OCI-LY1 (cell line): ENCODE results near the gene GRK1.

Experiments used
- H2AFZ ChIP-seq: fragments of 200-600 bp; sonication (generic), shearing (Covaris generic); 2 replicates; pipeline ENCODE4 v1.6.0; 2014; ENCODE audit warnings: antibody characterized with exemption, mild to moderate bottlenecking, low read length
- H3F3A ChIP-seq: fragments of 200-600 bp; sonication (generic), shearing (Covaris generic); 2 replicates; pipeline ENCODE4 v1.6.0; 2014; ENCODE audit warnings: mild to moderate bottlenecking, antibody characterized with exemption, low read length, moderate library complexity; ENCODE audit not compliant: insufficient read depth
- H3K27ac ChIP-seq: fragments of 200-600 bp; sonication (generic); 2 replicates; pipeline ENCODE4 v1.5.1; 2014; ENCODE audit warnings: low read length, mixed run types, mild to moderate bottlenecking, low read depth; ENCODE audit not compliant: poor library complexity, severe bottlenecking
- H3K27me3 ChIP-seq: fragments of 200-600 bp; sonication (generic); 2 replicates; pipeline ENCODE4 v1.6.0; 2014; ENCODE audit warnings: antibody characterized with exemption, mild to moderate bottlenecking, low read length, moderate library complexity; ENCODE audit not compliant: insufficient read depth
- H3K36me3 ChIP-seq: fragments of 200-600 bp; sonication (generic); 2 replicates; pipeline ENCODE4 v1.6.1; 2014; ENCODE audit warnings: mild to moderate bottlenecking, antibody characterized with exemption, low read length, moderate library complexity, mixed read lengths; ENCODE audit not compliant: insufficient read depth
- H3K4me1 ChIP-seq: fragments of 200-600 bp; sonication (generic); 2 replicates; pipeline ENCODE4 v1.5.1; 2014; ENCODE audit warnings: mild to moderate bottlenecking, low read length, moderate library complexity; ENCODE audit not compliant: insufficient read depth, severe bottlenecking
- H3K4me2 ChIP-seq: fragments of 200-600 bp; sonication (generic), shearing (Covaris generic); 2 replicates; pipeline ENCODE4 v1.6.1; 2014; ENCODE audit warnings: low read length
- H3K4me3 ChIP-seq: fragments of 200-600 bp; sonication (generic); 2 replicates; pipeline ENCODE4 v1.5.1; 2014; ENCODE audit warnings: low read length, low read depth, mild to moderate bottlenecking, mixed read lengths; ENCODE audit not compliant: poor library complexity, severe bottlenecking
- H3K79me2 ChIP-seq: fragments of 200-600 bp; shearing (Covaris generic); 2 replicates; pipeline ENCODE4 v1.6.1; 2016; ENCODE audit warnings: mixed run types, low read length, mixed read lengths; ENCODE audit not compliant: insufficient read depth
- H3K9ac ChIP-seq: fragments of 200-600 bp; sonication (generic), shearing (Covaris generic); 2 replicates; pipeline ENCODE4 v1.6.1; 2014; ENCODE audit warnings: mild to moderate bottlenecking, low read length, mixed read lengths
- H3K9me2 ChIP-seq: fragments of 200-600 bp; sonication (generic), shearing (Covaris generic); 2 replicates; pipeline ENCODE4 v1.6.1; 2014; ENCODE audit warnings: low read depth, mild to moderate bottlenecking, low read length, mixed read lengths
- H3K9me3 ChIP-seq: fragments of 200-600 bp; shearing (Covaris generic); 2 replicates; pipeline ENCODE4 v1.6.1; 2014; ENCODE audit warnings: low read length, mixed read lengths
- H4K20me1 ChIP-seq: fragments of 200-600 bp; sonication (generic), shearing (Covaris generic); 2 replicates; pipeline ENCODE4 v1.6.0; 2016; ENCODE audit warnings: mild to moderate bottlenecking, low read length; ENCODE audit not compliant: insufficient read depth
- CTCF ChIP-seq: fragments of 200-600 bp; sonication (generic), shearing (Covaris generic); IDR thresholded peaks from 2 replicates; pipeline ENCODE4 v1.5.1; 2017; ENCODE audit warnings: mild to moderate bottlenecking, antibody characterized with exemption, low read length, moderate library complexity, mixed read lengths
- EZH2 ChIP-seq: fragments of 200-600 bp; sonication (generic), shearing (Covaris generic); IDR thresholded peaks from 2 replicates; pipeline ENCODE4 v1.8.0; 2017; ENCODE audit warnings: borderline replicate concordance, mixed run types, mild to moderate bottlenecking, antibody characterized with exemption, low read length, moderate library complexity, mixed read lengths

Gene GRK1

GRCh38 chr13:113729187-113730019 is 62.4 kb downstream of the GRK1 start:
- H3K79me2 ChIP-seq = no peaks in the 10 kb centered on the region
- H3K27ac ChIP-seq = no peak overlapping the region
- H3F3A ChIP-seq = peaks cover 9% of the 10 kb centered on the region; the same call in 1 of the 2 replicates
- no peaks in the 10 kb centered on the region for H3K4me1 ChIP-seq
- H3K9me3 ChIP-seq = no peaks in the 10 kb centered on the region
- no peak overlapping the region for H3K9ac ChIP-seq
- H4K20me1 ChIP-seq = no peaks in the 10 kb centered on the region
- H2AFZ ChIP-seq = no peak overlapping the region
- H3K4me3 ChIP-seq = no peak overlapping the region
- H3K27me3 ChIP-seq = peaks cover 6% of the 10 kb centered on the region; the same call in 1 of the 2 replicates
- no peak overlapping the region for H3K4me2 ChIP-seq
- TF ChIP-seq EZH2 (no peak), CTCF (no peak)
- no peaks in the 10 kb centered on the region for H3K36me3 ChIP-seq
- H3K9me2 ChIP-seq = no peaks in the 10 kb centered on the region

DNA sequence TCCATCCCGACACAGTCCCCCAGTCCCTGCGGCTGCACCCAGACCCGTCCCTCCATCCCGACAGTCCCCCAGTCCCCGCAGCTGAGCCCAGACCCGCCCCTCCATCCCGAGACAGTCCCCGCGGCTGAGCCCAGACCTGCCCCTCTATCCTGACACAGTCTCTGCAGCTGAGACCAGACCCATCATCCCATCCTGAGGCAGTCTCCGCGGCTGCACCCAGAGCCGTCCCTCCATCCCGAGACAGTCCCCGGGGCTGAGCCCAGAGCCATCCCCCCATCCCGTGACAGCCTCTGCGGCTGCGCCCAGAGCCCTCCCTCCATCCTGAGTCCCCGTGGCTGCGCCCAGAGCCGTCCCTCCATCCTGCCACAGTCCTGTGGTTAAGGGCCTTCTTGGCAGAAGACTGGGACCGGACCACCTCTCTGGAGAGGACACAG is 63.3 kb downstream of the GRK1 start:
- peaks cover 9% of the 10 kb centered on the region; the same call in 1 of the 2 replicates for H3F3A ChIP-seq
- TF ChIP-seq CTCF (no peak), EZH2 (no peak)
- no peaks in the 10 kb centered on the region for H4K20me1 ChIP-seq
- H3K27ac ChIP-seq = no peak overlapping the region
- no peaks in the 10 kb centered on the region for H3K9me2 ChIP-seq
- no peaks in the 10 kb centered on the region for H3K4me1 ChIP-seq
- no peaks in the 10 kb centered on the region for H3K79me2 ChIP-seq
- H2AFZ ChIP-seq = no peak overlapping the region
- no peak overlapping the region for H3K4me2 ChIP-seq
- no peak overlapping the region for H3K9ac ChIP-seq
- H3K9me3 ChIP-seq = no peaks in the 10 kb centered on the region
- H3K36me3 ChIP-seq = no peaks in the 10 kb centered on the region
- H3K4me3 ChIP-seq = no peak overlapping the region
- H3K27me3 ChIP-seq = peaks cover 6% of the 10 kb centered on the region; the same call in 1 of the 2 replicates

DNA sequence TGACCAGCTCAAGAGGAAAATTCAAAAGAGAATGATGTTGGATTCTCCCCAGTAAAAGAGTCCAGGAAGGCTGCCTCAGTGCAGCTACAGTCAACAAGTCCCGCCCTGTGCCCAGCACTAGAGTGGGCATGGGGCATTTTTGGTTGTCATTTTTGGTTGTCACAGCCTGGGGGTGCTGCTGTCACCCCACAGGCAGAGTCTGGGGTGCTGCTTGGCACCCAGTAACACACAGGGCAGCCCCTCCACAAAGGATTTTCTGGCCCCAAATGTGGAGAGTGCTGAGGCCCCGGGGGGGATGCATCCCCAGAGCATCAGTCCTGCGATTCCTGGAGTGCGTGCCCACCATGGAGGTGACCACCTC is 63.8 kb downstream of the GRK1 start:
- Histone ChIP-seq H3K9me2 (no peaks in the 10 kb centered on the region), H3K27ac (no peak overlapping the region), H3K9me3 (no peaks in the 10 kb centered on the region), H3K27me3 (peaks cover 6% of the 10 kb centered on the region; the same call in 1 of the 2 replicates), H3K9ac (no peak overlapping the region), H3K4me1 (no peaks in the 10 kb centered on the region), H2AFZ (no peak overlapping the region), H3K36me3 (no peaks in the 10 kb centered on the region), H3K4me2 (no peak overlapping the region), H4K20me1 (no peaks in the 10 kb centered on the region), H3K79me2 (no peaks in the 10 kb centered on the region), H3K4me3 (no peak overlapping the region), H3F3A (peaks cover 9% of the 10 kb centered on the region; the same call in 1 of the 2 replicates)
- TF ChIP-seq CTCF (no peak), EZH2 (no peak)
